22Rv1 (cell line): ENCODE measurements around the gene MLYCD.

Experiments used
- ZFX ChIP-seq: fragments of 450-650 bp; IDR thresholded peaks from 2 replicates; pipeline ENCODE4 v1.6.1; 2017; ENCODE audit warnings: antibody characterized with exemption, borderline replicate concordance
- TF ChIP-seq, protein P1 (sequence below): fragments of 450-650 bp; IDR thresholded peaks from 2 replicates; pipeline ENCODE4 v1.5.1; 2017; ENCODE audit warnings: mild to moderate bottlenecking

DNA sequence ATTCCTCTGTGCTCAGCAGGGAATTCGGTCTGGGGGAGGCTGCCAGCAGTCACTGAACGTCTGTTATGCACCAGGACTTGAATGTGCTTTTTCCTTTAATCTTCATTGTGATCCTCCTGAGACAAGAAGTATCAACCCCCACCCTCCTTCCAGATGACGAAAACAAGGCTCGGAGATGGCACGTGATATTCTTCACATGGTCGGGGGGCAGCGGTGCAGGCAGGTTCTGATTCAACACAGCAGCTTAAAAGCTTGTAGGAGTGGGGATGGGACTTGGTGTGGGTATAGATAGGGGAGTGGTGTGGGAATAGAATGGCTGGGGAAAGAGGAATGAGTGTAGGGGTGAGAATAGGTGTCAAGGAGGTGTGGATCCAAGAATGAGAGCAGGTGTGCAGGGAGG lies 75.6 kb downstream of the MLYCD start:
- TF ChIP-seq, protein P1, sequence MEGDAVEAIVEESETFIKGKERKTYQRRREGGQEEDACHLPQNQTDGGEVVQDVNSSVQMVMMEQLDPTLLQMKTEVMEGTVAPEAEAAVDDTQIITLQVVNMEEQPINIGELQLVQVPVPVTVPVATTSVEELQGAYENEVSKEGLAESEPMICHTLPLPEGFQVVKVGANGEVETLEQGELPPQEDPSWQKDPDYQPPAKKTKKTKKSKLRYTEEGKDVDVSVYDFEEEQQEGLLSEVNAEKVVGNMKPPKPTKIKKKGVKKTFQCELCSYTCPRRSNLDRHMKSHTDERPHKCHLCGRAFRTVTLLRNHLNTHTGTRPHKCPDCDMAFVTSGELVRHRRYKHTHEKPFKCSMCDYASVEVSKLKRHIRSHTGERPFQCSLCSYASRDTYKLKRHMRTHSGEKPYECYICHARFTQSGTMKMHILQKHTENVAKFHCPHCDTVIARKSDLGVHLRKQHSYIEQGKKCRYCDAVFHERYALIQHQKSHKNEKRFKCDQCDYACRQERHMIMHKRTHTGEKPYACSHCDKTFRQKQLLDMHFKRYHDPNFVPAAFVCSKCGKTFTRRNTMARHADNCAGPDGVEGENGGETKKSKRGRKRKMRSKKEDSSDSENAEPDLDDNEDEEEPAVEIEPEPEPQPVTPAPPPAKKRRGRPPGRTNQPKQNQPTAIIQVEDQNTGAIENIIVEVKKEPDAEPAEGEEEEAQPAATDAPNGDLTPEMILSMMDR: no peak
- TF ChIP-seq ZFX: no peak
